Activated CD4-positive, alpha-beta memory T cell treated with anti-CD3 and anti-CD28 coated beads for 36 hours (primary cell): ENCODE results near the gene TMC3. TPM values are rescaled to one million over a fixed set of nuclear protein-coding genes. Genes with fewer than 3 reads are reported as not detected.
A peak's percentile ranks its signal among the peaks of the same experiment; 100 is the strongest.

ENCODE experiments used
- CTCF ChIA-PET: fragments of 350-600 bp; sonication (Branson Sonifier 250); formaldehyde crosslinking; loops from one replicate; lab custom pipeline; 2021; ENCODE audit warnings: antibody characterized with exemption, inconsistent platforms; lab: Charles Lee
- POLR2A ChIA-PET: fragments of 350-600 bp; sonication (Branson Sonifier 250); formaldehyde crosslinking; loops from one replicate; lab custom pipeline; 2021; ENCODE audit warnings: antibody characterized with exemption; lab: Charles Lee
- DNase-seq: peaks from one replicate; pipeline ENCODE4 v3.0.0-alpha.2; 2020
- H3K27ac Mint-ChIP-seq: one replicate; pipeline ENCODE4 v1.8.0; 2021; ENCODE audit warnings: mixed read lengths
- H3K27me3 Mint-ChIP-seq: one replicate; pipeline ENCODE4 v1.8.0; 2021; ENCODE audit warnings: mixed read lengths
- H3K36me3 Mint-ChIP-seq: one replicate; pipeline ENCODE4 v1.8.0; 2021; ENCODE audit warnings: mixed read lengths
- H3K4me1 Mint-ChIP-seq: one replicate; pipeline ENCODE4 v1.8.0; 2021; ENCODE audit warnings: low read depth, mixed read lengths
- H3K4me3 Mint-ChIP-seq: one replicate; pipeline ENCODE4 v1.8.0; 2021; ENCODE audit warnings: mild to moderate bottlenecking, mixed read lengths
- H3K9me3 Mint-ChIP-seq: one replicate; pipeline ENCODE4 v1.8.0; 2021; ENCODE audit warnings: mixed read lengths
- intact Hi-C: fragments of 100-400 bp; cut with micrococcal nuclease; formaldehyde crosslinking; loops from one replicate; pipeline ENCODE4 v1.15.1; 2023
- total RNA-seq, 2 experiments: library from RNA; stranded (reverse); gene quantifications; one replicate each; pipeline ENCODE4 v1.2.3, GENCODE V29; 2021

The TMC3 gene
- total RNA-seq, 2 experiments from 2014 or later: not detected

DNA sequence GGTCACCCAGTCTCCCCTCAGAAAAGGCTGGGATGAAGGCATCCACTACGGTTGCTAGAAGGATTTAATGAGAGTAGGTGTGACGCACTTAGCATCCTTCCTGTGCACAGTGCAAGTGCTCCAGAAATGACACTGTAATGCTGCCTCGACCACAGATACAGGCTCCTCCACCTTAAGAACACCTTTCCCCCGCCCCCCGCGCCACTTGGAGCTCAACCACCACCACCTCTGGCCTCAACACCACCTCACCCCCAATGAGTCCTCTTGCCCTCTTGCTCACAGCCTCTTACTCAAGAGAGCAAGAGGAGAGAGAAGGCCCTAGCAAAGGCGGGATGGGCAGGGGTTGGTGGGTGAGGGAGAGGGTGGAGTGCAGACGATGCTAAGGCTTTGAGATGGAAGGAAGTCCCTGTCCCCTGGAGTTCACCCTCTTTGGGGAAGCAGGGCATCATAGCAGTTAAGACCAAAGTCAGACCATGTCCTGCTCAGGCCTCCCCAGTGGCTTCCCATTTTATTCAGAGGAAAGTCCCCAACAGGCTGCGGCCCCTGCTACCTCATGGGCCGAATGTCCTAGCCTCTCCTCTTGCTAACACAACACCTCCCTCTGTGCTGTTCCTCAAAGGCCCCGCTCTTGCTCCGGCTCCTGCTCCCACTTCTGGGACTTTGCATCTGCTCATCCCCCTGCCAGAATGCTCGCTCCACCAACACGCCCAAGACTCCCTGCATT is 58.4 kb downstream of the TMC3 start:
- Mint-ChIP-seq H3K9me3 (no peaks in the 10 kb centered on the region), H3K4me3 (no peak overlapping the region), H3K36me3 (peaks cover 44% of the 10 kb centered on the region), H3K4me1 (peaks cover 44% of the 10 kb centered on the region), H3K27ac (peak overlapping the region; percentile 55), H3K27me3 (no peaks in the 10 kb centered on the region)
- DNase-seq: peak; percentile 51
- POLR2A ChIA-PET: interaction anchor here (0.5 to 1.0 kb wide), 2 partner anchors 8 to 555 kb away, joined by 3 read pairs; partner anchors contain the start of gene STARD5
- CTCF ChIA-PET: no interaction called here
- intact Hi-C loops: no loop called here

DNA sequence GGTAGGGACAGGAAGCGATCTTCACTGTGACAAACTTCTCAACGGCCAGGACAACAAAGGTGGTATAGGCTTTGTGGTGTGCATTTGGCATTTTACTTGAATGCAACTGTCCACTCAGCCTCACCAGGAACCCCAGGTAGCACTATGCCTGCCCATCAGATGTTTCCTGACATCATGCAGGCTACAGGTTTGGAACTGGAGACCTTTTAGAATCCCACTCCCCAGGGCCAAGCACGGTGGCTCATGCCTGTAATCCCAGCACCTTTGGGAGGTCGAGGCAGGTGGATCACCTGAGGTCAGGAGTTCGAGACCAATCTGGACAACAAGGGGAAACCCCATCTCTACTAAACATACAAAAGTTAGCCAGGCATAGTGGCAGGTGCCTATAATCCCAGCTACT is 59.6 kb downstream of the TMC3 start:
- Mint-ChIP-seq H3K4me1 (peaks cover 48% of the 10 kb centered on the region), H3K9me3 (no peaks in the 10 kb centered on the region), H3K4me3 (no peak overlapping the region), H3K27ac (no peak overlapping the region), H3K27me3 (no peaks in the 10 kb centered on the region), H3K36me3 (peaks cover 50% of the 10 kb centered on the region)
- DNase-seq: no peak
- POLR2A ChIA-PET: no interaction called here
- CTCF ChIA-PET: no interaction called here
- intact Hi-C loops: no loop called here

DNA sequence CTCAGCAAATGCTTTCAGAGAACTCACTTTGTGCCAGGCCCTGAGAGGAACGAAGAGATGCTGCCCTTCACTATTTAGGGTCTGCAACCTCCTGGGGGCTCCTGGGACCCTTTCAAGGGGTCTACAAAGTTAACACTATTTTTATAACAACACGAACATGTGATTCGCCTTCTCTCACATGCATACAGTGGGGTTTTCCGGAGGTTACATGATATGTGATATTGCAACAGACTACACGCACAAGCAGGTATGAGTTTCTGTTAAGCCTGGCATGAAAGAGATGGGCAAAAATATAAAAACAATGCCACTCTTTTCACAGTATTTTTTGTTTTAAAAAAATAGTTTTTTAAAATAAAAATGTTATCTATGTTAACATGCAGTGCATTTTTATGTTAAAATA is 60.3 kb downstream of the TMC3 start:
- ChIA-PET CTCF (no interaction called here), POLR2A (no interaction called here)
- H3K4me3 Mint-ChIP-seq: no peak overlapping the region
- H3K27ac Mint-ChIP-seq: no peak overlapping the region
- H3K9me3 Mint-ChIP-seq: no peaks in the 10 kb centered on the region
- H3K36me3 Mint-ChIP-seq: peaks cover 55% of the 10 kb centered on the region
- no peaks in the 10 kb centered on the region for H3K27me3 Mint-ChIP-seq
- peaks cover 51% of the 10 kb centered on the region for H3K4me1 Mint-ChIP-seq
- intact Hi-C loops: no loop called here
- DNase-seq: no peak

DNA sequence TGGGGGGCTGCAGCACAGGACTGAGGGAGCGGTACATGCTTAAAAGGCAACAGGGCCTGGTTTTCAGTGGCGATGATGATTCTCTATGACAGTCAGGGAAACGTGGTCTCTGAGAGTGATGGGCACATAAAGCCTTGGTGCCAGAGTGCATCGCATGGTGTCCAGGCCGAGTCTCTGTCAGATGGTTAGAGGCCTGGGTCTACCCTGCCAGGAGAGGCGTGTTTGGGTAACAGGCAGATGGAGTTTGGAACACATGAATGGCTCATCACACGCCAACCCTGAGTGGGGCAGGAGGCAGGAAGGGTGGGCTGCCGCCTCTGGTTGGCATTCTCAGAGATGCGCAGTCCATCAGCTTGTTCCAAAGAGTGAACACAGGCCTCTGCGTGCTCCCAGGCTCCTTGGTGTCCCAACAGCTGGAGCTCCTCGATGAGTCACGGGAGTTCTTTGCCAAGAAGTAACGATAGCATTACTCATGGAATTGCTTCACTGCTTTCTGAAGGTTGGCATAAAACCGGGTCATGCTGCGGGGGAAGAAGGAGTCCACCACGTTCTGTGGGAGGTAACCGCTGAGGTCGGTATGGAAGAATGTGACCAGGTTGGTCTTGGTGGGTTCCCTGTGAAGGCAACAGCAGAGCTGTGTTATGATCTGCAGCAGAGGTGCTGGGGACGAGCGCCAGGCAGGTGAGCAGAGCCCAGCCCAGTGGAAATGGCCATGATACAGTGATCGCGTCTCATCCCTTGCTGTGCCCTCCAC is 61.0 kb downstream of the TMC3 start:
- intact Hi-C loops: no loop called here
- peaks cover 55% of the 10 kb centered on the region for H3K4me1 Mint-ChIP-seq

DNA sequence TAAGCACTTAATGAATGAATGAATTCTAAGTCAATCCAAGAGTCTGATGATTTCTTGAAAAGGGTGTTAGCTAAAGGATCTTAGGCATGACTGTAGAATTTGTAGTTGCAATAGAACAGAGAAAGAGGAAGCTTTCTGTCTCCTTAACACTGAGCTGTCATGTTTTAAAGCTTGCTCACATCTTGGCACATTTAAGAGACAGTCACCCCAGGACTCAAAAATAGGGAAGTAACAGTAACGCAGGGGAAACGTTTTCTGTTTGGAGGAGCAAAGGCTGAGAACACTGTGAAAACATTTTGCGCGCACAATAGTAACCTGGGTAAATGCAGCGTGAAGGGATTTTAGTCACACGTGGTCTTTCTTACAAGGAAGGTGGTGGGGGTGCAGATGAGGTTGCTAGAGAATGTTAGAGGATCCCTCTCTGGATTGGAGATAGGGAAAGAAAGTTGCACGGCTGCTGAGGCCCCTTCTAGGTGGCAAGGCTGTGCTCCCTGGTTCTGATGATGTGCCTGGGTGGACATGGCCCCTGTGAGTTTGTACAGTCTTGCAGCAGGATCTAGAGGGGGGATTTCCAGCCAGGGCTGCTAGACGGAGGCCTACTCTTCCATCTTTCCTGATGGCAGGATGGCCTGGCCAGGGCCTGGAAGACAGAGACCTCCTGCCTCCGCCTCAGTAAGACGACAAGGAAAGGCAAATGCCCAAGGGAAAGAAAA is 62.1 kb downstream of the TMC3 start:
- DNase-seq: no peak
- Mint-ChIP-seq H3K4me3 (no peak overlapping the region), H3K27ac (peak overlapping the region; percentile 14), H3K27me3 (no peaks in the 10 kb centered on the region), H3K36me3 (peaks cover 67% of the 10 kb centered on the region), H3K9me3 (no peaks in the 10 kb centered on the region), H3K4me1 (peaks cover 59% of the 10 kb centered on the region)
- intact Hi-C loops: no loop called here
- ChIA-PET CTCF (interaction anchor here (1.3 to 1.8 kb wide), 3 partner anchors 12 to 45 kb away, joined by 4 to 11 read pairs (median 7); partner anchors contain the start of gene STARD5), POLR2A (interaction anchor here (0.6 to 1.3 kb wide), 4 partner anchors 12 to 32 kb away, joined by 3 to 4 read pairs (median 3); partner anchors contain the start of gene STARD5)

More for the DNA sequence above, 61.0 kb downstream of the TMC3 start:
- Mint-ChIP-seq H3K27me3 (no peaks in the 10 kb centered on the region), H3K4me3 (no peak overlapping the region), H3K36me3 (peaks cover 60% of the 10 kb centered on the region), H3K27ac (no peak overlapping the region), H3K9me3 (no peaks in the 10 kb centered on the region)
- CTCF ChIA-PET: no interaction called here
- POLR2A ChIA-PET: no interaction called here
- DNase-seq: no peak

DNA sequence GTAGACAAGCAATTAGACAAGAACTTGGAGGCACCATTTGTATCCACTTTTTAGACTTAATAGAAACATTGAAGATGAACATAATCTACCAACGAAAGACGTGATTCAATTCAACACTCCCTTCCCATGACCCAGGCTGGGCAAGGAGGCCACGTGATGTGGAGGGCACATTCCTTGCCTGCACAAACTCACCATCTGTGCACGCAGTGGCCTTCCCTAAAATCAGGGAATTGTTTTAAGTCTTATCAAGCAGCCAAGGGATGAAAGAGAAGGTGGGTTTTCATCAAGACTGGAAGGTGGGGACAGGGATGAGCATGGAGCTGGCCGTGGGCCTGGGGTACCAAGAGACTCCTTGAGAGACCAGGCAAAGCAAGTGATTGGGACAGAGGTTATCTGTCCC is 63.5 kb downstream of the TMC3 start:
- Mint-ChIP-seq H3K4me1 (peaks cover 59% of the 10 kb centered on the region), H3K36me3 (peaks cover 74% of the 10 kb centered on the region), H3K27ac (peak overlapping the region; percentile 59), H3K4me3 (no peak overlapping the region), H3K27me3 (no peaks in the 10 kb centered on the region), H3K9me3 (no peaks in the 10 kb centered on the region)
- intact Hi-C loops: no loop called here
- no peak for DNase-seq
- ChIA-PET POLR2A (interaction anchor here (1.0 to 1.6 kb wide), 2 partner anchors 8 to 33 kb away, joined by 3 to 9 read pairs; no protein-coding TSS in a partner anchor), CTCF (interaction anchor here (1.5 to 1.8 kb wide), 2 partner anchors 13 to 44 kb away, joined by 4 to 11 read pairs; partner anchors contain the start of gene STARD5)

DNA sequence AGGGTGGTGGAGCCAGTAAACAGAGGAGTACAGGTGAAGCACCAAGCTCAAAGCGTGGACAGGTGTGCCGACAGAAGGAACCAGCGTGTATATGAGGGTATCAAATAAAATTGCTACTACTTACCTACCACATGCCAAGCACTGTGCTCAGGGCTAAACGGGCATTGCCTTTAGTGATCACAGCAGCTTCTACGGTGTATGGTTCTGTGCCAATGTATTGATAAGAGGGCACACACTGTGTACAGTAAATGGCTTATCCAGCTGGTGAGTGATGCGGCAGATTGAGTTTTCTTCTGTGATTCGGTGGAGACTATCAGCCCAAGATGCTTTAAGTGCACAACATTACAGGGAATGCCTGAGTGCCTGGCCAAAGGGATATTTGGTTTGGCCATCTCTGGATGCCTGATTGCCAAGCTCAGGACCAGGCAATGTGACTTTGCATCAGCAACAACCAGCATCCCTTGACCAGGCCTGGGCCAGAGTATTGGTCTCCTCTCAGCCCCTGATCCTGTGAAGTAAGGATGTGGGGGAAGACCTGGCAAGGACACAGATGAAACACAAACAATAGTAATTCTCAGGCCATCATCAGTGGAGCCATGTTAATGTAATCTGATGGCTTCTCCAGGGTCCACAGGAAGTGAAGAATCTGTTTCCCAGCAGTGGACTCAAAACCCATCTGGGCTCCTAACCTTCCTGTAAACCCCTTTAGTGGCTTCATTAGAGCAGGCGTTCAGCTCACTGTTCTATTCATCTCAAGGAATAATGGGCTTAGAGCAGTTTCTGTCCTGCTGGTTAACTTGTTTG is 64.2 kb downstream of the TMC3 start:
- Mint-ChIP-seq H3K27me3 (no peaks in the 10 kb centered on the region), H3K9me3 (no peaks in the 10 kb centered on the region), H3K4me1 (peaks cover 57% of the 10 kb centered on the region), H3K27ac (peak overlapping the region; percentile 57), H3K4me3 (no peak overlapping the region), H3K36me3 (peaks cover 74% of the 10 kb centered on the region)
- ChIA-PET CTCF (interaction anchor here (1.0 to 2.2 kb wide), 4 partner anchors 18 to 90 kb away, joined by 4 to 16 read pairs (median 8); no protein-coding TSS in a partner anchor), POLR2A (interaction anchor here (1.6 to 3.9 kb wide), 2 partner anchors 8 to 11 kb away, joined by 9 to 20 read pairs; no protein-coding TSS in a partner anchor)
- intact Hi-C loops: loop anchor here (10.0 kb wide), 1 partner anchor 955 kb away; the partner anchor contains the start of genes EFL1 and SAXO2
- DNase-seq: no peak

DNA sequence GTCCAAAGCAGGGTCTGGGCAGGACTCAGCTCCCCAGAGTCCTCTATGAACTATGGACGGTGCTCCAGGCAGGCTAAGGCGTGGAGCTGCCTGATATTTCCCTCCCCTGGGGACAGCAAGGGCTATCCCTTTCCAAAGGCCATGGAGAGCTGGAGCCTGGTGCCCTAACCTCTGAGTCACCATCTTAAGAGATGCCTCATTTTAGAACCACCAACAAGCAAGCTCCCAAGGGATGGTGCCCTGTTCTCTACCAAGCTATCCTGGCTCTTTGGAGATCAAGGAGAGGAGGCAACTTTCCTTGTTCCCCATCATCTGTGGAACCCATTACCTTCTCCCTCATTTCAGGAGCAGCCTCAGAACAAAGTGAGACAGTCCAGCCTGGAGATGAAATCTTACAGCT is 65.8 kb downstream of the TMC3 start:
- peaks cover 69% of the 10 kb centered on the region for H3K4me1 Mint-ChIP-seq
- H3K36me3 Mint-ChIP-seq: peaks cover 90% of the 10 kb centered on the region
- H3K9me3 Mint-ChIP-seq: no peaks in the 10 kb centered on the region
- intact Hi-C loops: loop anchor here (10.0 kb wide), 1 partner anchor 957 kb away; the partner anchor contains the start of genes EFL1 and SAXO2
- H3K4me3 Mint-ChIP-seq: no peak overlapping the region
- no peaks in the 10 kb centered on the region for H3K27me3 Mint-ChIP-seq
- no peak for DNase-seq
- peak overlapping the region; percentile 2 for H3K27ac Mint-ChIP-seq
- ChIA-PET POLR2A (interaction anchor here (0.5 to 3.9 kb wide), 4 partner anchors 10 to 21 kb away, joined by 4 to 20 read pairs (median 5); no protein-coding TSS in a partner anchor), CTCF (interaction anchor here (0.6 to 2.2 kb wide), 4 partner anchors 12 to 42 kb away, joined by 3 to 16 read pairs (median 8); no protein-coding TSS in a partner anchor)

DNA sequence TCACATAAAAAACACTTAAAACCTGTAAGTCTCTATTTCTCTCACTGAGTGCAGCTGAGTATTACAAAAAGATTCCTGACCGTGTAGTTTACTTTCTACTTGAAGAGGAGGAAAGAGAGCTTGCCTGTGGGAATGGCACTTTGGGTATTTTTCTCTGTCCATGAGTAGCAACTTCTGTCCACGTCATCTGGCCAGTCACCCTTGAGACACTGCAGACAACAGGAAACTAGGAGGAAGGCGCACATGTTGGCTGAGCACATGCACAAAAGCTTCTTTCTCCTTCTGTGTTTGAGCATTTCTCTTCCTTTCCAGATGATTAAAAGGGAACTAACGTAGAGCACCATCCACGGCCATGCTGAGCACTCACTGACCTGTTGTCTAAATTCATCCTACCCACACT is 69.8 kb downstream of the TMC3 start:
- intact Hi-C loops: loop anchor here (2.0 to 10.0 kb wide), 2 partner anchors 17 to 961 kb away; partner anchors contain the start of genes EFL1 and SAXO2
- peak; percentile 47 for DNase-seq
- H3K36me3 Mint-ChIP-seq: peaks cover 88% of the 10 kb centered on the region
- no peaks in the 10 kb centered on the region for H3K9me3 Mint-ChIP-seq
- H3K4me1 Mint-ChIP-seq: peaks cover 75% of the 10 kb centered on the region
- no peaks in the 10 kb centered on the region for H3K27me3 Mint-ChIP-seq
- H3K27ac Mint-ChIP-seq: peak overlapping the region; percentile 99
- ChIA-PET CTCF (interaction anchor here (1.0 to 3.1 kb wide), 8 partner anchors 9 to 38 kb away, joined by 3 to 13 read pairs (median 6); no protein-coding TSS in a partner anchor), POLR2A (interaction anchor here (0.7 to 1.9 kb wide), 5 partner anchors 8 to 20 kb away, joined by 3 to 7 read pairs (median 6); partner anchors contain the start of gene STARD5)
- peak overlapping the region; percentile 99 for H3K4me3 Mint-ChIP-seq
